HepG2 (cell line): ENCODE results near the gene TCAP. TPM values are rescaled to one million over a fixed set of nuclear protein-coding genes. Genes with fewer than 3 reads are reported as not detected.

ENCODE experiments used
- ATF7-NPFF ChIP-seq: sonication (generic); formaldehyde crosslinking; IDR thresholded peaks from 2 replicates; pipeline ENCODE4 v1.8.1; 2023; ENCODE audit warnings: mild to moderate bottlenecking, low read depth, missing genetic modification reagents, moderate library complexity
- BRF2 ChIP-seq: sonication (generic); formaldehyde crosslinking; IDR thresholded peaks from 2 replicates; pipeline ENCODE4 v1.8.1; 2022; ENCODE audit warnings: mild to moderate bottlenecking, missing genetic modification reagents
- CBX5 ChIP-seq: sonication (generic); formaldehyde crosslinking; IDR thresholded peaks from 2 replicates; pipeline ENCODE4 v1.4.0; 2020; ENCODE audit warnings: missing genetic modification reagents, borderline replicate concordance
- IKZF4 ChIP-seq: sonication (generic); formaldehyde crosslinking; IDR thresholded peaks from 2 replicates; pipeline ENCODE4 v1.5.1; 2020; ENCODE audit warnings: borderline replicate concordance, mild to moderate bottlenecking, low read depth, missing genetic modification reagents; ENCODE audit errors: not compliant biosample characterization
- KDM2A ChIP-seq: sonication (generic); formaldehyde crosslinking; IDR thresholded peaks from 2 replicates; pipeline ENCODE4 v1.4.0; 2020; ENCODE audit warnings: low read depth, missing genetic modification reagents, borderline replicate concordance
- MEIS1 ChIP-seq: sonication (generic); formaldehyde crosslinking; IDR thresholded peaks from 2 replicates; pipeline ENCODE4 v1.9.0; 2021; ENCODE audit warnings: mild to moderate bottlenecking, missing genetic modification reagents, moderate library complexity, borderline replicate concordance
- MIER3 ChIP-seq: IDR thresholded peaks from 2 replicates; pipeline ENCODE4 v1.6.1; 2016; ENCODE audit warnings: missing compliant biosample characterization, borderline replicate concordance
- PPARG ChIP-seq: conservative IDR thresholded peaks from 2 replicates; pipeline ENCODE4 v1.6.1; 2016; ENCODE audit warnings: missing biosample characterization, missing genetic modification reagents
- SIN3B ChIP-seq: fragments of 150-350 bp; IDR thresholded peaks from 2 replicates; pipeline ENCODE4 v1.6.1; 2014; ENCODE audit warnings: low read length
- SMAD1 ChIP-seq: sonication (generic); formaldehyde crosslinking; IDR thresholded peaks from 2 replicates; pipeline ENCODE4 v1.4.0; 2020; ENCODE audit warnings: missing genetic modification reagents, low read depth, mild to moderate bottlenecking, borderline replicate concordance
- SMYD3 ChIP-seq: sonication (generic); formaldehyde crosslinking; IDR thresholded peaks from 2 replicates; pipeline ENCODE4 v1.8.1; 2023; ENCODE audit warnings: mild to moderate bottlenecking, missing genetic modification reagents
- SNRNP70 ChIP-seq: fragments of 200-400 bp; formaldehyde crosslinking; IDR thresholded peaks from 2 replicates; pipeline ENCODE4 v1.6.1; 2017; ENCODE audit warnings: mild to moderate bottlenecking, low read depth, low read length, moderate library complexity
- SRSF4 ChIP-seq: fragments of 200-400 bp; formaldehyde crosslinking; IDR thresholded peaks from one replicate; pipeline ENCODE4 v1.6.1; 2018; ENCODE audit warnings: mild to moderate bottlenecking, low read depth, low read length, moderate library complexity; ENCODE audit not compliant: poor library complexity, severe bottlenecking
- TOPORS ChIP-seq: sonication (generic); formaldehyde crosslinking; IDR thresholded peaks from 2 replicates; pipeline ENCODE4 v1.8.0; 2023; ENCODE audit warnings: mild to moderate bottlenecking, missing genetic modification reagents
- ZNF10 ChIP-seq: sonication (generic); formaldehyde crosslinking; IDR thresholded peaks from 2 replicates; pipeline ENCODE4 v1.4.0; 2020; ENCODE audit warnings: mild to moderate bottlenecking, low read depth, missing genetic modification reagents, borderline replicate concordance
- ZNF101 ChIP-seq: sonication (generic); formaldehyde crosslinking; IDR thresholded peaks from 2 replicates; pipeline ENCODE4 v1.4.0; 2020; ENCODE audit warnings: mild to moderate bottlenecking, low read depth, missing genetic modification reagents, borderline replicate concordance
- ZNF143 ChIP-seq: sonication (generic); formaldehyde crosslinking; IDR thresholded peaks from 2 replicates; pipeline ENCODE4 v1.4.0; 2020; ENCODE audit warnings: missing genetic modification reagents
- ZNF24 ChIP-seq: fragments of 450-650 bp; IDR thresholded peaks from 2 replicates; pipeline ENCODE4 v1.6.1; 2017; ENCODE audit warnings: antibody characterized with exemption, mild to moderate bottlenecking
- ZNF251 ChIP-seq: sonication (generic); formaldehyde crosslinking; IDR thresholded peaks from 2 replicates; pipeline ENCODE4 v1.9.0; 2021; ENCODE audit warnings: mild to moderate bottlenecking, missing genetic modification reagents
- ZNF253 ChIP-seq: sonication (generic); formaldehyde crosslinking; IDR thresholded peaks from 2 replicates; pipeline ENCODE4 v1.8.0; 2022; ENCODE audit warnings: mild to moderate bottlenecking, missing genetic modification reagents, borderline replicate concordance
- ZNF282 ChIP-seq: fragments of 450-650 bp; IDR thresholded peaks from 2 replicates; pipeline ENCODE4 v1.6.1; 2018; ENCODE audit not compliant: partially characterized antibody
- ZNF788 ChIP-seq: sonication (generic); formaldehyde crosslinking; IDR thresholded peaks from 2 replicates; pipeline ENCODE4 v1.5.0; 2020; ENCODE audit warnings: mild to moderate bottlenecking, missing genetic modification reagents, borderline replicate concordance
- polyA plus RNA-seq, 8 experiments: library from polyadenylated mRNA; depleted of rRNA in 3 of 8; stranded (reverse) in 7 of 8; unstranded in 1 of 8; fragments of >200 nt; fragmentation: Illumina TruSeq in 4 of 8; extraction: Trizol in 4 of 8; gene quantifications; 2 replicates each; pipeline versions ENCODE4 v1.2.1 to v1.2.3, GENCODE V29; 2011 to 2016; ENCODE audit warnings: low read depth in 4 of 8, missing spikeins in 1 of 8, mixed read lengths in 1 of 8; ENCODE audit not compliant: insufficient read depth in 1 of 8
- total RNA-seq, 5 experiments: library from RNA; depleted of rRNA; stranded (reverse); fragments of >200 nt; fragmentation: Illumina TruSeq; extraction: Trizol; gene quantifications; 2 replicates each; pipeline ENCODE4 v1.2.3, GENCODE V29; 2016; ENCODE audit warnings: low read depth in 1 of 5
- TF ChIP-seq, protein P1 (sequence below): sonication (generic); formaldehyde crosslinking; IDR thresholded peaks from 2 replicates; pipeline ENCODE4 v1.4.0; 2020; ENCODE audit warnings: missing genetic modification reagents, borderline replicate concordance
- TF ChIP-seq, protein P2 (sequence below): IDR thresholded peaks from 2 replicates; pipeline ENCODE4 v1.6.1; 2016
- TF ChIP-seq, protein P3 (sequence below): sonication (generic); formaldehyde crosslinking; IDR thresholded peaks from 2 replicates; pipeline ENCODE4 v1.4.0; 2020; ENCODE audit warnings: mild to moderate bottlenecking, low read depth, missing genetic modification reagents

Gene TCAP
- total and polyA plus RNA-seq, 2 of the 13 experiments (the other 11 are each of a cell fraction or from before 2014, with no cell fraction given), result 0.24 to 0.65 TPM

- TF ChIP-seq ZNF10, result no peak
- TF ChIP-seq BRF2 (CRISPR knock-in tag), result no peak
- TF ChIP-seq CBX5 (CRISPR knock-in tag), result no peak
- TF ChIP-seq SMYD3 (CRISPR knock-in tag), result no peak
- TF ChIP-seq MEIS1 (CRISPR knock-in tag), result no peak
- TF ChIP-seq ZNF24, result no peak
- no peak for TF ChIP-seq SMAD1 (CRISPR knock-in tag)
- peak; percentile 57; the same call in 1 of the 2 replicates for TF ChIP-seq ZNF788
- no peak for TF ChIP-seq PPARG
- TF ChIP-seq ZNF101 (CRISPR knock-in tag), result no peak
- no peak for TF ChIP-seq ZNF251 (CRISPR knock-in tag)
- TF ChIP-seq IKZF4 (CRISPR knock-in tag), result no peak
- 0 out of 2 replicates have a peak, but pooled peaks have one; percentile 12 for TF ChIP-seq ATF7-NPFF
- TF ChIP-seq SNRNP70, result no peak
- TF ChIP-seq, protein P1, sequence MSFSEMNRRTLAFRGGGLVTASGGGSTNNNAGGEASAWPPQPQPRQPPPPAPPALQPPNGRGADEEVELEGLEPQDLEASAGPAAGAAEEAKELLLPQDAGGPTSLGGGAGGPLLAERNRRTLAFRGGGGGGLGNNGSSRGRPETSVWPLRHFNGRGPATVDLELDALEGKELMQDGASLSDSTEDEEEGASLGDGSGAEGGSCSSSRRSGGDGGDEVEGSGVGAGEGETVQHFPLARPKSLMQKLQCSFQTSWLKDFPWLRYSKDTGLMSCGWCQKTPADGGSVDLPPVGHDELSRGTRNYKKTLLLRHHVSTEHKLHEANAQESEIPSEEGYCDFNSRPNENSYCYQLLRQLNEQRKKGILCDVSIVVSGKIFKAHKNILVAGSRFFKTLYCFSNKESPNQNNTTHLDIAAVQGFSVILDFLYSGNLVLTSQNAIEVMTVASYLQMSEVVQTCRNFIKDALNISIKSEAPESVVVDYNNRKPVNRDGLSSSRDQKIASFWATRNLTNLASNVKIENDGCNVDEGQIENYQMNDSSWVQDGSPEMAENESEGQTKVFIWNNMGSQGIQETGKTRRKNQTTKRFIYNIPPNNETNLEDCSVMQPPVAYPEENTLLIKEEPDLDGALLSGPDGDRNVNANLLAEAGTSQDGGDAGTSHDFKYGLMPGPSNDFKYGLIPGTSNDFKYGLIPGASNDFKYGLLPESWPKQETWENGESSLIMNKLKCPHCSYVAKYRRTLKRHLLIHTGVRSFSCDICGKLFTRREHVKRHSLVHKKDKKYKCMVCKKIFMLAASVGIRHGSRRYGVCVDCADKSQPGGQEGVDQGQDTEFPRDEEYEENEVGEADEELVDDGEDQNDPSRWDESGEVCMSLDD (CRISPR knock-in tag), result no peak
- TF ChIP-seq, protein P2, sequence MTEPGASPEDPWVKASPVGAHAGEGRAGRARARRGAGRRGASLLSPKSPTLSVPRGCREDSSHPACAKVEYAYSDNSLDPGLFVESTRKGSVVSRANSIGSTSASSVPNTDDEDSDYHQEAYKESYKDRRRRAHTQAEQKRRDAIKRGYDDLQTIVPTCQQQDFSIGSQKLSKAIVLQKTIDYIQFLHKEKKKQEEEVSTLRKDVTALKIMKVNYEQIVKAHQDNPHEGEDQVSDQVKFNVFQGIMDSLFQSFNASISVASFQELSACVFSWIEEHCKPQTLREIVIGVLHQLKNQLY (CRISPR knock-in tag), result no peak
- TF ChIP-seq, protein P3, sequence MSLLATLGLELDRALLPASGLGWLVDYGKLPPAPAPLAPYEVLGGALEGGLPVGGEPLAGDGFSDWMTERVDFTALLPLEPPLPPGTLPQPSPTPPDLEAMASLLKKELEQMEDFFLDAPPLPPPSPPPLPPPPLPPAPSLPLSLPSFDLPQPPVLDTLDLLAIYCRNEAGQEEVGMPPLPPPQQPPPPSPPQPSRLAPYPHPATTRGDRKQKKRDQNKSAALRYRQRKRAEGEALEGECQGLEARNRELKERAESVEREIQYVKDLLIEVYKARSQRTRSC (CRISPR knock-in tag), result no peak
- TF ChIP-seq ZNF282, result no peak
- TF ChIP-seq SIN3B, result no peak
- TF ChIP-seq ZNF143 (CRISPR knock-in tag), result no peak
- no peak for TF ChIP-seq MIER3 (CRISPR knock-in tag)
- TF ChIP-seq TOPORS, result no peak
- no peak for TF ChIP-seq ZNF253 (CRISPR knock-in tag)
- 0 out of 2 replicates have a peak, but pooled peaks have one; percentile 61 for TF ChIP-seq KDM2A (CRISPR knock-in tag)
- TF ChIP-seq SRSF4, result no peak
Observed at GRCh38 chr17:39699818-39700147, 34.6 kb downstream of the TCAP start, which contains the start of gene ERBB2 (continued).
